ENCODE data around the gene GLI1.
"Not testable (repeated sequence)": the region's sequence is repeated elsewhere in the genome, so short reads cannot be mapped to it uniquely, and the experiment has no call there.

The GLI1 gene

DNA sequence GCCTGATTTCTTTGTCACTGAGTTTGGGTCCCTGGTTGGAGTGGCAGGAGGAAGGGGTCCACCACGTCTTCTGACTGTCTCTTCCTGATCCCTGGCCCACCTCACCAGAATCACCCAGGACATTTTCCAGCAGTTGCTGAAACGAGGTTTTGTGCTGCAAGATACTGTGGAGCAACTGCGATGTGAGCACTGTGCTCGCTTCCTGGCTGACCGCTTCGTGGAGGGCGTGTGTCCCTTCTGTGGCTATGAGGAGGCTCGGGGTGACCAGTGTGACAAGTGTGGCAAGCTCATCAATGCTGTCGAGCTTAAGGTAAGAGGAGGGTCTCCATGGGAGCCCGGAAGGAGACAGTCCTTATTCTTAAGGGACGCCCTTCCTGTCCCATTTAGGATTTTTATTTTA is 40.6 kb downstream of the GLI1 start:
- DNase-seq: no peak

- DNase-seq: not testable (repeated sequence)
Observed at GRCh38 chr12:57502311-57502969, 42.9 kb downstream of the GLI1 start.

GRCh38 chr12:57506541-57506940 is 47.0 kb downstream of the GLI1 start:
- not testable (repeated sequence) for DNase-seq

GRCh38 chr12:57507796-57508195 is 48.2 kb downstream of the GLI1 start:
- DNase-seq: not testable (repeated sequence)

- no peak for DNase-seq
Observed at GRCh38 chr12:57511161-57511560, 51.6 kb downstream of the GLI1 start.

GRCh38 chr12:57511588-57512325 is 52.2 kb downstream of the GLI1 start:
- DNase-seq: no peak

DNA sequence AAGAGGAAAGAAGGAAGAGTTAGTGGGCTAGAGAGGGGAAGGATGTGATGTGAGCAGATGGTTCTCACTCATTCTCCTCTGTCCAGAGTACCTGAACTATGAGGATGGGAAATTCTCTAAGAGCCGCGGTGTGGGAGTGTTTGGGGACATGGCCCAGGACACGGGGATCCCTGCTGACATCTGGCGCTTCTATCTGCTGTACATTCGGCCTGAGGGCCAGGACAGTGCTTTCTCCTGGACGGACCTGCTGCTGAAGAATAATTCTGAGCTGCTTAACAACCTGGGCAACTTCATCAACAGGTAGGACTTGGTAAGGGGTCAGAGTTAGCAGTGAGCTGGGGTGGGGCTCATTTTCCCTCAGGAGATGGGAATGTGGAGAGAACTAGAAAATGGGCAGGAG is 53.1 kb downstream of the GLI1 start:
- no peak for DNase-seq

DNA sequence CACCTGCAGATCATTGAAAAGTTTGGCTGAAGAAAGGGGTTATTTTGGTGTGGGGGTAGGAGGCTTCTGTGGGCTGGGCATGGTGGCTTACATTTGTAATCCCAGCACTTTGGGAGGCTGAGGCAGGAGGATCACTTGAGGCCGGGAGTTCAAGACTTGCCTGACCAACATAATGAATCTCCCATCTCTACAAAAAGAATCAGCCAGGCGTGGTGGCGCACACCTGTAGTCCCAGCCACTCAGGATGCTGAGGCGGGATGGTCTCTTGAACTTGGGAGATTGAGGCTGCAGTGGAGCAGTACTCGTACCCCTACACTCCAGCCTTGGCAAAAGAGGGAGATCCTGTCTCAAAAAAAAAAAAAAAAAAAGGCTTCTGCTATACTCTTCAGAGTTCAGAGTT is 53.7 kb downstream of the GLI1 start:
- no peak for DNase-seq

- DNase-seq: not testable (repeated sequence)
Observed at GRCh38 chr12:57513677-57514076, 54.1 kb downstream of the GLI1 start.

DNA sequence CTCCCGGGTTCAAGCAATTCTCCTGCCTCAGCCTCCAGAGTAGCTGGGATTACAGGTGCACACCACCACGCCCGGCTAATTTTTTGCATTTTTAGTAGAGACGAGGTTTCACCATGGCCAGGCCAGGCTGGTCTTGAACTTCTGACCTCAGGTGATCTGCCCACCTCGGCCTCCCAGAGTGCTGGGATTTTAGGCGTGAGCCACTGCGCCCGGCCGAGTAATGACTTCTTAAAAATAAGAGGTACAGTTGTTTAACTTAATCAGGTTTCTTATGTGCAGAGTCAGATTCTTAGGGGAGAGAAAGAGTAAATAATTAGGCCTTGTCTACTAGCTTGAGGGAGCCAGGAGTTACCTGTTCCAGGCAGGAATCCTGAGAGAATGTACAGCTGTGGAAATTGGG is 54.7 kb downstream of the GLI1 start:
- DNase-seq: not testable (repeated sequence)

DNA sequence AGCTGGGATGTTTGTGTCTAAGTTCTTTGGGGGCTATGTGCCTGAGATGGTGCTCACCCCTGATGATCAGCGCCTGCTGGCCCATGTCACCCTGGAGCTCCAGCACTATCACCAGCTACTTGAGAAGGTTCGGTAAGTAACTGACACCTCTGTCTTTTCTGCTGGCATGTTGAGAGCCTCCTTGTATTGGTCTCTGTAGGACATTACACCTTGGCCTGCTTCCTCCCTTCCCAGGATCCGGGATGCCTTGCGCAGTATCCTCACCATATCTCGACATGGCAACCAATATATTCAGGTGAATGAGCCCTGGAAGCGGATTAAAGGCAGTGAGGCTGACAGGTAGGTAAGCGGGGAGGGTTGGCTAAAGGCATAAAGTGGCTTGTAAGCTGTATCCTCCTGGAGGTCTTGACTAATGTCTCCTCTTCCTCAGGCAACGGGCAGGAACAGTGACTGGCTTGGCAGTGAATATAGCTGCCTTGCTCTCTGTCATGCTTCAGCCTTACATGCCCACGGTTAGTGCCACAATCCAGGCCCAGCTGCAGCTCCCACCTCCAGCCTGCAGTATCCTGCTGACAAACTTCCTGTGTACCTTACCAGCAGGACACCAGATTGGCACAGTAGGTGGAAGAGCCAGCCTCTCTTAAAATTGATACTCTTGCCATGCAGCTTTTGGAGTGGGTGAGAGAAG is 55.3 kb downstream of the GLI1 start:
- DNase-seq: no peak

- DNase-seq: no peak
Observed at GRCh38 chr12:57515408-57515933, 55.9 kb downstream of the GLI1 start.

DNA sequence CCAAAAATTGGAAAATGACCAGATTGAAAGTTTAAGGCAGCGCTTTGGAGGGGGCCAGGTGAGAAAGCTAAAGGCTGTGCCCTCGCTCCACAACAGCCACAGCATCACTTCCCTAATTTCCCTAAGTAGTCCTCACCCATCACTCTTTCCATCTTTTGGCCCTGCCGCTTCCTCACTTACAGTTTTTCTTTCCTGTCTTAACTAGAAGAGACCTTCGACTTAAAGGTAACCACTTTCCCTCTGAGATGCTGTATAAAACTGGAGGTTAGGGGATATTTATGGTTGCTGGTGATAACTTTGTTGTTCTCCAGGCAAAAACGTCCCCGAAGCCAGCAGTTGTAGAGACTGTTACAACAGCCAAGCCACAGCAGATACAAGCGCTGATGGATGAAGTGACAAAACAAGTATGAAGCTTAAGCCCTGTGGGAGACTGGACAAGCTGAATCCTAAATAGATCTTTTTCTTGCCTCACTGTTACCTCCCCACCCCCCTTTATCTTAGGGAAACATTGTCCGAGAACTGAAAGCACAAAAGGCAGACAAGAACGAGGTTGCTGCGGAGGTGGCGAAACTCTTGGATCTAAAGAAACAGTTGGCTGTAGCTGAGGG is 56.5 kb downstream of the GLI1 start:
- DNase-seq: no peak

DNA sequence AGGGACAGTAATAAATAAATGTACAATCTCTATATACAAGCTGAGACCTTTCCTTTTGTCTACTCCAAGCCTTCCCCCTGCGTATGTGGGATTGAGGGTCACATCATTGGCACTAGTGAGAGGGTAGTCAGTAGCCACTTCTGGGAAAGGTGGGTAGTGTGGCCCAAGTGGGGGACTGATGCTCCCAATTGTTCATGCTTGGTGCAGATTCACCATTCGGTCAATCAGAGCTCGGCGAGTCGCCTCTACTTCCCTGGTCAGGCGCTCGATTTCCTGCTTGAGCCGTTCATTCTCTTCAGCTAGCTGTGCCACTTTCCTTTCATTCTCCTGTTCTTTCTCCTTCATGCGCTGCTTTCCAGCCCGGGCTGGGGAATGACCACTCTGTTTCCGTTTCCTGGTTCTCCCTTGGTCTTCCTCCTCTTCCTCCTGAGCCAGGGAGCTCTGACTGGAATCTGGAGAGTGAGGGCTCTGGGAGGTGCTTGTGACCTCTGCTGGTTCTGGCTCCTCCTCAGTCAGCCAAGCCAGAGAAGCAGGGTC is 57.1 kb downstream of the GLI1 start:
- no peak for DNase-seq

- no peak for DNase-seq
Observed at GRCh38 chr12:57517187-57517586, 57.6 kb downstream of the GLI1 start.

GRCh38 chr12:57517718-57518117 is 58.1 kb downstream of the GLI1 start:
- not testable (repeated sequence) for DNase-seq

DNA sequence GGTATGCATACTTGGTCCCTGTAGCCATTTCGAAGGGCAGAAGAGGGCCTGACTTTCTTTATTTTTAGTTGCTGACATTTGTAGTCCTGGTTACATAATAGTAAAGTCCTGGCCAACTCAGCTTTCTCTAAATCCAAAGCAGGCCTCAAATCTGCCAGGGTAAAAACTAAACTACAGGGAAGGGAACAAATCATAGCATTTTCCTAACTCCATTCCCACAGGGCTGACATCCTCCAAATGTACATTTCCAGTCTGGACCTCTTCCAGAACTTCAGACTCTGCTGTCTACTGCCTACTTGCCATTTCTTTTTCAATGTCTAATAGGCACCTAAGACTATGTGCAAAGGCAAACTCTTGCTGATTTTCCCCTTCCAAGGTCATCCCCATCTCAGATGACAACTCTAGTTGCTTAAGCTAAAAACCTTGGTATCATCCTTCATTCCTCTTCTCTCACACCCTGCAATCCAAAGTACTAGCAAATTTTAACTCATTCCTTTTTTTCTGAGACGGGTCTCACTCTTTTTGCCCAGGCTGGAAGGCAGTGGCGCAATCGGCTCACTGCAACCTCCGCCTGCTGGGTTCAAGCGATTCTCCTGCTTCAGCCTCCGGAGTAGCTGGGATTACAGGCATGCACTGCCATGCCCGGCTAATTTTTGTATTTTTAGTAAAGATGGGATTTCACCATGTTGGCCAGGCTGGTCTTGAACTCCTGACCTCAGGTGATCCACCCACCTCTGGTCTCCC is 58.8 kb downstream of the GLI1 start:
- no peak for DNase-seq

GRCh38 chr12:57518920-57519795 is 59.6 kb downstream of the GLI1 start:
- DNase-seq: no peak

DNA sequence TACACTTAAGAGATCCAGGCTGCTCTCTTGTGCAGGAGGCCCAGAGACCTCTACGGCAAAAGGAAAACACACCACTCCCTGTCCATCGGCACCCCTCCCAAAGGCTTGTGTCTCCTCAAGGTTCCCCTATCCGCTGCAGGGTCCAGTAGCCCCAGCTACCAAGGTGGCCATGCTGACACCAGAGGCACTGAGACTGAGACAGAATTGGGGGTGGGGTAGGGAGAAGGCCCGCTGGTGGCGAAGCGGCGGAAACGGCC is 60.1 kb downstream of the GLI1 start:
- no peak for DNase-seq

DNA sequence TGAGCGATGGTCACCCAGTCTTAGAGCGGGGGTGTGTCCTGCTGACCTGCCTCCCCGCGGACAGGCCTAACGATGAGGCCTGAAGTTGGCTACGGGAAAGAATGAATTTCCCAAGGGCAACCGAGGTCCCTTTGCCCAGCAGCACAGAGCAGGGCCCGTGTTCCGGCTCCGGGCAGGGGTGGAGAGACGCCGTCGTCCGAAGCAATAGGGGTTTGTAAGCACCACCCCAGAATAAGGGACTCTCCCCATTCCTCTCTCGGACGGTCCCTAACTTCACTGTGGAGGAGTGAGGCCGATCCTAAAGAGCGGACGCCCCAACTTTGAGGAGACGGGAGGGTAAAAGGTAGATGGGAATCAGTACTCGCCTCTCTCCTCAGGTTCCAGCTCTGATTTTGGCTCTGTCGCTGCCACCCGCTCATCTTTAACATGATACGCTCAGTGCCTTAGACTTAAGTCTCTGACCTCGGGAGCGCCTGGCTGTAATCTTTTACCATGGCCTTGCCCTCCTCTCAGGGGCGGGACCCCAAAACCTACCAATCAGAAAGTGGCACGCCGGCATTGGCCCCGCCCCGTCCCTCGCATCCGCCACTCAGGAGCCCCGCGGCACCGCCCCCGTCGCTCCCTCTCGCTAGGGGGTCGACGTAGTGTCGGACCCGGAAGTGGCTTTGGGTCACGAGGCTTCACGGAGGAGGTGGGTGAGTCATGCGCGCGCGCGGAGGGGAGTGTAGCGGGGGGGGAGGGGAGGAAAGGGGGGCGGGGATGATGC is 60.7 kb downstream of the GLI1 start, which contains the start of gene DDIT3:
Gene DDIT3, minus strand, starts transcription at position 462 of the 766 bp plus-strand sequence. CDS start 3,108 bp downstream, outside the sequence.
- peak; percentile 98 to 99 for DNase-seq

Measured in stimulated activated CD4-positive, alpha-beta T cell treated with anti-CD3 and anti-CD28 coated beads, Interleukin-2, amount 100 ng/mL, for 48 hours (primary cell).